ENCODE data around the gene SYNJ2.
A peak's percentile ranks its signal among the peaks of the same experiment; 100 is the strongest.

DNA sequence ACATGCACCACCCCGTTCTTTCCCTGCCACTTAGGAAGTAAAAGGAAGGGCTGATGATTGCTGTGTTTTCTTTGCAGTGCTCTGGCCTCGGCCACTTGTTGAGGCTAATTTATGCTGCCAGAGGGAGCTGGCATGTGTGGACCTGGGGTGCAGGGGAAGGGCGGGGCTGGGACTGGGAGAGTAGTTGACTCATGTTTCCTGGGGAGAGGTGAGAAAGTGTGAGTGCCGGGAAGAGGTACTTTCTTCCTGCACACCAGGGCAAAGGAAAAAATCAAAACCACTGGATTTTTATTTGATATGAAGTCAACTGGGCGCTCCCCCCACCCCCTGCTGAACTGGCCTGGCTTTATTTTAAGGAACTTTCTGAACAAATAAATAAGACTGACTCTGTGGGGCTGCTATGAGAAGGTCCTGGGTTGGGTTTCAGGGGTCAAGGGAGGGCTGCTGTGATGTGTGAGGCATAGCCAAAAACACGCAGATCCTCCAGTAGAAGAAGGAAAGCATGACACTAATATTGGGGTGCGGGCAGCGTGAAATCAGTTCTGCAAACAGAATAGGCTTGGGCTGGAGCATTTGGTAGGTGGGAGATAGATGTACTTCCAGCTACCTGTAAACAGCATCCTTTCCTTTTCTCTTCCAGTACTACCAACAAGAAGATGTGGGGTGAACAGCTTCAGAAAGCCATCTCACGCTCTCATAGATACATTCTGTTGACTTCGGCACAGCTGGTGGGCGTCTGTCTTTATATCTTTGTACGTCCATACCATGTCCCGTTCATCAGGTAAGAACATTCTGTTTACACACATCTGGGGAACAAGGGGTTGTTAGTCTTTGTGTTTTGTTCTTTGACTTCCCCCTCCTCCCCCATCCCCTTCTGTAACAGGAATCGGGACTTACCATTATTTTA, 87.5 kb downstream of the SYNJ2 start:
- TF ChIP-seq YY1 (IDR thresholded peaks at IDR 0.05; ENCODE audit: low read depth) (no peak), EGR1 (IDR thresholded peaks at IDR 0.05) (no peak), RAD21 (IDR thresholded peaks at IDR 0.05; ENCODE audit: low read depth) (peak; percentile 8; the same call in 1 of the 2 replicates)

Measured in Ishikawa (cell line).